GM23338 (cell line): ENCODE results near the gene PTGDS. TPM values are rescaled to one million over a fixed set of nuclear protein-coding genes. Genes with fewer than 3 reads are reported as not detected.

Experiments
- ATAC-seq: fragments of 200-7000 bp; cut with Tn5 transposase; 3 replicates; pipeline ENCODE4 v1.9.1; 2020
- DNase-seq: peaks from one replicate; pipeline ENCODE4 v3.0.0-alpha.2; 2015; ENCODE audit warnings: low spot score
- H2AFZ ChIP-seq: fragments of 200-600 bp; sonication (generic); 2 replicates; pipeline ENCODE4 v1.8.0; 2016; ENCODE audit warnings: antibody characterized with exemption, mild to moderate bottlenecking, moderate library complexity
- H3F3A ChIP-seq: fragments of 200-600 bp; sonication (generic); replicated peaks from 2 replicates; pipeline ENCODE4 v1.8.0; 2017; ENCODE audit warnings: antibody characterized with exemption, mixed run types, low read depth
- H3K27ac ChIP-seq: fragments of 200-600 bp; sonication (generic); 2 replicates; pipeline ENCODE4 v1.6.1; 2016; ENCODE audit warnings: low read depth
- H3K27me3 ChIP-seq: fragments of 200-600 bp; sonication (generic); 2 replicates; pipeline ENCODE4 v1.8.0; 2016; ENCODE audit warnings: mild to moderate bottlenecking, mixed run types, moderate library complexity; ENCODE audit not compliant: insufficient read depth
- H3K36me3 ChIP-seq: fragments of 200-600 bp; sonication (generic); 2 replicates; pipeline ENCODE4 v1.8.0; 2016; ENCODE audit warnings: mild to moderate bottlenecking; ENCODE audit not compliant: insufficient read depth
- H3K4me1 ChIP-seq: fragments of 200-600 bp; sonication (generic); 2 replicates; pipeline ENCODE4 v1.8.0; 2016; ENCODE audit warnings: mild to moderate bottlenecking, moderate library complexity; ENCODE audit not compliant: insufficient read depth
- H3K4me2 ChIP-seq: fragments of 200-600 bp; sonication (generic); 2 replicates; pipeline ENCODE4 v1.7.1; 2017; ENCODE audit warnings: mixed run types
- H3K4me3 ChIP-seq: fragments of 200-600 bp; sonication (generic); 2 replicates; pipeline ENCODE4 v1.6.1; 2016; ENCODE audit warnings: mixed run types
- H3K79me2 ChIP-seq: fragments of 200-600 bp; sonication (generic); replicated peaks from 2 replicates; pipeline ENCODE4 v1.8.0; 2017; ENCODE audit warnings: mild to moderate bottlenecking; ENCODE audit not compliant: insufficient read depth
- H3K9me2 ChIP-seq: fragments of 200-600 bp; sonication (generic); 2 replicates; pipeline ENCODE4 v1.8.0; 2017; ENCODE audit not compliant: insufficient read depth
- H4K20me1 ChIP-seq: fragments of 200-600 bp; sonication (generic); replicated peaks from 2 replicates; pipeline ENCODE4 v1.8.0; 2017; ENCODE audit warnings: mild to moderate bottlenecking; ENCODE audit not compliant: insufficient read depth
- H3K27ac Mint-ChIP-seq: 2 replicates; pipeline ENCODE4 v1.8.0; 2020; ENCODE audit warnings: inconsistent platforms, mild to moderate bottlenecking, moderate library complexity, mixed read lengths
- H3K27me3 Mint-ChIP-seq: 3 replicates; pipeline ENCODE4 v1.8.0; 2022; ENCODE audit warnings: low read depth, mild to moderate bottlenecking, moderate library complexity, mixed read lengths, inconsistent platforms; ENCODE audit not compliant: insufficient read depth, poor library complexity
- H3K36me3 Mint-ChIP-seq: 3 replicates; pipeline ENCODE4 v1.8.0; 2021; ENCODE audit warnings: low read depth, mild to moderate bottlenecking, inconsistent platforms, moderate library complexity, mixed read lengths
- H3K4me1 Mint-ChIP-seq: 3 replicates; pipeline ENCODE4 v1.8.0; 2020; ENCODE audit warnings: mild to moderate bottlenecking, inconsistent platforms, mixed read lengths
- H3K4me3 Mint-ChIP-seq: 3 replicates; pipeline ENCODE4 v1.8.0; 2021; ENCODE audit warnings: moderate library complexity, mild to moderate bottlenecking, inconsistent platforms, mixed read lengths
- H3K9me3 Mint-ChIP-seq: 3 replicates; pipeline ENCODE4 v1.8.0; 2020; ENCODE audit warnings: moderate library complexity, mild to moderate bottlenecking, inconsistent platforms, mixed read lengths
- CREB1 ChIP-seq: fragments of 250-450 bp; sonication (Bioruptor Pico); IDR thresholded peaks from 2 replicates; pipeline ENCODE4 v1.5.0; 2020; ENCODE audit warnings: low read depth, mild to moderate bottlenecking, moderate library complexity
- EZH2 ChIP-seq: fragments of 200-600 bp; sonication (generic); IDR thresholded peaks from one replicate; pipeline ENCODE4 v1.8.0; 2017; ENCODE audit warnings: antibody characterized with exemption, mild to moderate bottlenecking, low read depth; ENCODE audit not compliant: unreplicated experiment
- EZH2phosphoT487 ChIP-seq: fragments of 200-600 bp; sonication (generic); IDR thresholded peaks from one replicate; pipeline ENCODE4 v1.8.1; 2018; ENCODE audit warnings: antibody characterized with exemption; ENCODE audit not compliant: unreplicated experiment
- JUNB ChIP-seq: IDR thresholded peaks from one replicate; pipeline ENCODE4 v1.6.1; 2016; ENCODE audit warnings: antibody characterized with exemption; ENCODE audit not compliant: unreplicated experiment
- NANOG ChIP-seq: IDR thresholded peaks from 2 replicates; pipeline ENCODE4 v1.6.1; 2016; ENCODE audit warnings: antibody characterized with exemption, borderline replicate concordance
- POLR2AphosphoS5 ChIP-seq: IDR thresholded peaks from 2 replicates; pipeline ENCODE4 v1.6.1; 2016; ENCODE audit warnings: antibody characterized with exemption, low read depth
- REST ChIP-seq: IDR thresholded peaks from one replicate; pipeline ENCODE4 v1.6.1; 2018; ENCODE audit warnings: antibody characterized with exemption; ENCODE audit not compliant: unreplicated experiment
- STAT1 ChIP-seq: IDR thresholded peaks from one replicate; pipeline ENCODE4 v1.6.1; 2016; ENCODE audit warnings: antibody characterized with exemption; ENCODE audit not compliant: unreplicated experiment
- ZNF114 ChIP-seq: fragments of 250-450 bp; sonication (Bioruptor Pico); IDR thresholded peaks from 2 replicates; pipeline ENCODE4 v1.5.0; 2020; ENCODE audit warnings: mild to moderate bottlenecking, moderate library complexity
- ZNF331 ChIP-seq: fragments of 250-450 bp; sonication (Bioruptor Pico); IDR thresholded peaks from 2 replicates; pipeline ENCODE4 v1.5.0; 2020; ENCODE audit warnings: low read depth, mild to moderate bottlenecking, moderate library complexity
- ZNF462 ChIP-seq: fragments of 250-450 bp; sonication (Bioruptor Pico); IDR thresholded peaks from 2 replicates; pipeline ENCODE4 v1.5.0; 2020; ENCODE audit warnings: mild to moderate bottlenecking, moderate library complexity
- polyA plus RNA-seq: library from polyadenylated mRNA; unstranded; fragments of >200 nt; fragmentation: Nextera tagmentation; extraction: Ambion mirVana; gene quantifications from 2 replicates; pipeline ENCODE4 v1.2.1, GENCODE V29; 2016
- total RNA-seq: library from RNA; depleted of rRNA; stranded (reverse); fragments of >200 nt; shearing (Covaris generic); gene quantifications from 2 replicates; pipeline ENCODE4 v1.2.3, GENCODE V29; 2014
- TF ChIP-seq, protein P1 (sequence below), 2 experiments: fragments of 200-600 bp in 1 of 2; sonication (generic) in 1 of 2; conservative IDR thresholded peaks; 2 replicates each; pipeline versions ENCODE4 v1.5.1 to v1.6.1; 2016 to 2017; ENCODE audit warnings: antibody characterized with exemption in 2 of 2, low read depth in 2 of 2, mild to moderate bottlenecking in 2 of 2, moderate library complexity in 1 of 2
- TF ChIP-seq, protein P2 (sequence below): IDR thresholded peaks from 2 replicates; pipeline ENCODE4 v1.6.1; 2016; ENCODE audit warnings: antibody characterized with exemption

Gene PTGDS
- total and polyA plus RNA-seq, 2 experiments from 2014 or later, result 1.9 to 3.1 TPM

DNA sequence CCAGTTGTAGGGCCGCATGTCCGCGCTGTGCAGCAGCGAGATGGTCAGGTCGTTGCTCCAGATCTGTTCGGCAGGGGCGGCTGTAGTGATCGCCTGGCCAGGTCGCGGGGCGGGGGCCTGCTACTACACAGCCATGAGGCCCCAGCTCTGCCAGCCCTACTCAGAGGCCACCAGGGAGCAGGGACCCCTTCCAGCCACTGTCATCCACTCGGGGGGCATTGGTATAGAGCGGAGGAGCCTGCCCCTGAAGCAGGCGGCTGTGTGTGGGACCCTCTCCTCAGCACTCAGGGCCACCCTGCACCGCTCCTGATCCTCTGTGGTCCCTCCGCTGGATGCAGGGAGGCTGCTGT, 34.4 kb upstream of the PTGDS start:
- Histone ChIP-seq H3K27ac (no peak overlapping the region), H4K20me1 (no peaks in the 10 kb centered on the region; the same call in 1 of the 2 replicates), H3K36me3 (no peaks in the 10 kb centered on the region), H2AFZ (no peak overlapping the region), H3K27me3 (no peaks in the 10 kb centered on the region), H3F3A (0 out of 2 replicates have a peak, but pooled peaks cover 3% of the 10 kb centered on the region), H3K9me2 (no peaks in the 10 kb centered on the region), H3K4me2 (no peak overlapping the region), H3K4me3 (no peak overlapping the region), H3K4me1 (peaks cover 1% of the 10 kb centered on the region; the same call in 1 of the 2 replicates), H3K79me2 (0 out of 2 replicates have a peak, but pooled peaks cover 5% of the 10 kb centered on the region)
- Mint-ChIP-seq H3K4me3 (peak overlapping the region; percentile 21; the same call in 1 of the 3 replicates), H3K9me3 (no peaks in the 10 kb centered on the region), H3K4me1 (peaks cover 7% of the 10 kb centered on the region), H3K27me3 (peaks cover 12% of the 10 kb centered on the region), H3K36me3 (peaks cover 27% of the 10 kb centered on the region), H3K27ac (no peak overlapping the region)
- ATAC-seq, result no peak
- TF ChIP-seq ZNF331 (CRISPR knock-in tag) (no peak), EZH2phosphoT487 (no peak), ZNF114 (no peak), CREB1 (CRISPR knock-in tag) (no peak), NANOG (no peak), ZNF462 (CRISPR knock-in tag) (no peak), REST (no peak), STAT1 (no peak), EZH2 (no peak), JUNB (no peak), POLR2AphosphoS5 (no peak)
- TF ChIP-seq, protein P1, sequence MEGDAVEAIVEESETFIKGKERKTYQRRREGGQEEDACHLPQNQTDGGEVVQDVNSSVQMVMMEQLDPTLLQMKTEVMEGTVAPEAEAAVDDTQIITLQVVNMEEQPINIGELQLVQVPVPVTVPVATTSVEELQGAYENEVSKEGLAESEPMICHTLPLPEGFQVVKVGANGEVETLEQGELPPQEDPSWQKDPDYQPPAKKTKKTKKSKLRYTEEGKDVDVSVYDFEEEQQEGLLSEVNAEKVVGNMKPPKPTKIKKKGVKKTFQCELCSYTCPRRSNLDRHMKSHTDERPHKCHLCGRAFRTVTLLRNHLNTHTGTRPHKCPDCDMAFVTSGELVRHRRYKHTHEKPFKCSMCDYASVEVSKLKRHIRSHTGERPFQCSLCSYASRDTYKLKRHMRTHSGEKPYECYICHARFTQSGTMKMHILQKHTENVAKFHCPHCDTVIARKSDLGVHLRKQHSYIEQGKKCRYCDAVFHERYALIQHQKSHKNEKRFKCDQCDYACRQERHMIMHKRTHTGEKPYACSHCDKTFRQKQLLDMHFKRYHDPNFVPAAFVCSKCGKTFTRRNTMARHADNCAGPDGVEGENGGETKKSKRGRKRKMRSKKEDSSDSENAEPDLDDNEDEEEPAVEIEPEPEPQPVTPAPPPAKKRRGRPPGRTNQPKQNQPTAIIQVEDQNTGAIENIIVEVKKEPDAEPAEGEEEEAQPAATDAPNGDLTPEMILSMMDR (conservative IDR thresholded peaks at IDR 0.05; ENCODE audit: low read depth in 2 of 2), result no peak
- TF ChIP-seq, protein P2, sequence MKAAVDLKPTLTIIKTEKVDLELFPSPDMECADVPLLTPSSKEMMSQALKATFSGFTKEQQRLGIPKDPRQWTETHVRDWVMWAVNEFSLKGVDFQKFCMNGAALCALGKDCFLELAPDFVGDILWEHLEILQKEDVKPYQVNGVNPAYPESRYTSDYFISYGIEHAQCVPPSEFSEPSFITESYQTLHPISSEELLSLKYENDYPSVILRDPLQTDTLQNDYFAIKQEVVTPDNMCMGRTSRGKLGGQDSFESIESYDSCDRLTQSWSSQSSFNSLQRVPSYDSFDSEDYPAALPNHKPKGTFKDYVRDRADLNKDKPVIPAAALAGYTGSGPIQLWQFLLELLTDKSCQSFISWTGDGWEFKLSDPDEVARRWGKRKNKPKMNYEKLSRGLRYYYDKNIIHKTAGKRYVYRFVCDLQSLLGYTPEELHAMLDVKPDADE, result no peak
- DNase-seq, result no peak
